H9 (cell line): ENCODE data around the gene ZNF674. TPM values are rescaled to one million over a fixed set of nuclear protein-coding genes. Genes with fewer than 3 reads are reported as not detected.

ENCODE experiments used
- DNase-seq: peaks from one replicate; pipeline ENCODE4 v3.0.0-alpha.2; 2017
- H2AFZ ChIP-seq: one replicate; pipeline ENCODE4 v1.6.1; 2013; ENCODE audit warnings: mild to moderate bottlenecking, low read length, control low read depth, moderate library complexity
- H2AK5ac ChIP-seq: 2 replicates; pipeline ENCODE4 v1.6.1; 2013; ENCODE audit warnings: low read length, control low read depth, mixed read lengths; ENCODE audit not compliant: insufficient read length
- H2BK120ac ChIP-seq: one replicate; pipeline ENCODE4 v1.6.1; 2013; ENCODE audit warnings: low read depth, mild to moderate bottlenecking, low read length, control low read depth, inconsistent platforms; ENCODE audit not compliant: poor library complexity, severe bottlenecking
- H2BK12ac ChIP-seq: 2 replicates; pipeline ENCODE4 v1.6.1; 2013; ENCODE audit warnings: low read length, control low read depth, mixed read lengths, low read depth; ENCODE audit not compliant: insufficient read length
- H2BK15ac ChIP-seq: 2 replicates; pipeline ENCODE4 v1.6.1; 2013; ENCODE audit warnings: low read depth, low read length, control low read depth
- H2BK20ac ChIP-seq: one replicate; pipeline ENCODE4 v1.6.1; 2013; ENCODE audit warnings: low read depth, mild to moderate bottlenecking, low read length, control low read depth, inconsistent platforms; ENCODE audit not compliant: poor library complexity, severe bottlenecking
- H2BK5ac ChIP-seq: 2 replicates; pipeline ENCODE4 v1.6.1; 2013; ENCODE audit warnings: low read length, control low read depth, mixed read lengths; ENCODE audit not compliant: insufficient read length
- H3K14ac ChIP-seq: 2 replicates; pipeline ENCODE4 v1.6.1; 2013; ENCODE audit warnings: low read length, control low read depth; ENCODE audit not compliant: insufficient read depth
- H3K18ac ChIP-seq: 2 replicates; pipeline ENCODE4 v1.6.1; 2013; ENCODE audit warnings: low read depth, mild to moderate bottlenecking, mixed read lengths, low read length, control low read depth; ENCODE audit not compliant: insufficient read length
- H3K23ac ChIP-seq: 2 replicates; pipeline ENCODE4 v1.6.1; 2013; ENCODE audit warnings: low read length, control low read depth, mixed read lengths, low read depth; ENCODE audit not compliant: insufficient read length
- H3K23me2 ChIP-seq: 2 replicates; pipeline ENCODE4 v1.6.1; 2013; ENCODE audit warnings: low read depth, mild to moderate bottlenecking, mixed read lengths, low read length, control low read depth; ENCODE audit not compliant: insufficient read length, poor library complexity, severe bottlenecking
- H3K27ac ChIP-seq: 2 replicates; pipeline ENCODE4 v1.5.1; 2013; ENCODE audit warnings: low read length, control low read depth, mixed read lengths, low read depth; ENCODE audit not compliant: insufficient read length
- H3K27me3 ChIP-seq: 2 replicates; pipeline ENCODE4 v1.6.1; 2013; ENCODE audit warnings: low read length, control low read depth, inconsistent platforms; ENCODE audit not compliant: insufficient read depth
- H3K4ac ChIP-seq: 2 replicates; pipeline ENCODE4 v1.6.1; 2013; ENCODE audit warnings: low read depth, mild to moderate bottlenecking, control low read depth, inconsistent platforms, low read length, moderate library complexity
- H3K4me1 ChIP-seq: 2 replicates; pipeline ENCODE4 v1.6.1; 2013; ENCODE audit warnings: low read length, control low read depth, inconsistent platforms; ENCODE audit not compliant: insufficient read depth
- H3K4me2 ChIP-seq: 2 replicates; pipeline ENCODE4 v1.6.1; 2013; ENCODE audit warnings: low read length, control low read depth, mixed read lengths; ENCODE audit not compliant: insufficient read length, insufficient read depth
- H3K56ac ChIP-seq: 2 replicates; pipeline ENCODE4 v1.6.1; 2013; ENCODE audit warnings: low read depth, mild to moderate bottlenecking, mixed read lengths, low read length, control low read depth; ENCODE audit not compliant: insufficient read length
- H3K79me1 ChIP-seq: 2 replicates; pipeline ENCODE4 v1.6.1; 2013; ENCODE audit warnings: low read depth, mild to moderate bottlenecking, moderate library complexity, low read length, control low read depth, inconsistent platforms; ENCODE audit not compliant: insufficient read depth, poor library complexity, severe bottlenecking
- H3K79me2 ChIP-seq: 2 replicates; pipeline ENCODE4 v1.6.1; 2013; ENCODE audit warnings: low read length, control low read depth, inconsistent platforms; ENCODE audit not compliant: insufficient read depth
- H3K9ac ChIP-seq: 2 replicates; pipeline ENCODE4 v1.6.1; 2013; ENCODE audit warnings: low read length, control low read depth, mixed read lengths; ENCODE audit not compliant: insufficient read length; ENCODE audit errors: extremely low read depth
- H3K9me3 ChIP-seq: one replicate; pipeline ENCODE4 v1.6.1; 2013; ENCODE audit warnings: low read depth, low read length, inconsistent platforms; ENCODE audit not compliant: control insufficient read depth
- H3T11ph ChIP-seq: one replicate; pipeline ENCODE4 v1.6.1; 2013; ENCODE audit warnings: mild to moderate bottlenecking, low read length, control low read depth, inconsistent platforms
- H4K20me1 ChIP-seq: one replicate; pipeline ENCODE4 v1.6.1; 2013; ENCODE audit not compliant: control insufficient read depth, insufficient read length, insufficient read depth
- H4K5ac ChIP-seq: 2 replicates; pipeline ENCODE4 v1.6.1; 2013; ENCODE audit warnings: low read depth, mild to moderate bottlenecking, mixed read lengths, low read length, control low read depth; ENCODE audit not compliant: insufficient read length
- H4K8ac ChIP-seq: replicated peaks from 2 replicates; pipeline ENCODE4 v1.6.1; 2013; ENCODE audit warnings: low read length, control low read depth, mixed read lengths, low read depth; ENCODE audit not compliant: insufficient read length
- H4K91ac ChIP-seq: 2 replicates; pipeline ENCODE4 v1.6.1; 2013; ENCODE audit warnings: low read depth, mild to moderate bottlenecking, moderate library complexity, mixed read lengths, low read length, control low read depth; ENCODE audit not compliant: insufficient read length
- H3K27ac Mint-ChIP-seq, 3 experiments: 2 replicates in 2 of 3; 3 replicates in 1 of 3; pipeline ENCODE4 v1.8.0; 2020 to 2021; ENCODE audit warnings: mixed read lengths in 3 of 3, mild to moderate bottlenecking in 1 of 3, moderate library complexity in 1 of 3
- H3K27me3 Mint-ChIP-seq: 2 replicates; pipeline ENCODE4 v1.8.0; 2021; ENCODE audit warnings: low read depth, mild to moderate bottlenecking, moderate library complexity, mixed read lengths
- H3K36me3 Mint-ChIP-seq, 3 experiments: 2 replicates in 2 of 3; 3 replicates in 1 of 3; pipeline ENCODE4 v1.8.0; 2020 to 2021; ENCODE audit warnings: low read depth in 3 of 3, mixed read lengths in 3 of 3; ENCODE audit not compliant: insufficient read depth in 1 of 3
- H3K4me1 Mint-ChIP-seq, 2 experiments: 2 replicates each; pipeline ENCODE4 v1.8.0; 2020; ENCODE audit warnings: mixed read lengths in 2 of 2
- H3K4me3 Mint-ChIP-seq, 2 experiments: 2 replicates in 1 of 2; 3 replicates in 1 of 2; pipeline ENCODE4 v1.8.0; 2020 to 2021; ENCODE audit warnings: mild to moderate bottlenecking in 2 of 2, mixed read lengths in 2 of 2, moderate library complexity in 1 of 2
- H3K9me3 Mint-ChIP-seq, 2 experiments: 2 replicates in 1 of 2; 3 replicates in 1 of 2; pipeline ENCODE4 v1.8.0; 2020; ENCODE audit warnings: mild to moderate bottlenecking in 2 of 2, mixed read lengths in 2 of 2, moderate library complexity in 1 of 2
- WGBS: extraction: QIAGEN DNeasy Blood & Tissue Kit; methylation state at CpG from one replicate; pipeline ENCODE4 v1.1.7; 2013; ENCODE audit warnings: missing lambda C conversion rate, low lambda C conversion rate, mixed read lengths; ENCODE audit not compliant: insufficient read length; ENCODE audit errors: extremely low coverage; 5-methylcytosine and 5-hydroxymethylcytosine counted together
- total RNA-seq: library from RNA; stranded (reverse); gene quantifications from 2 replicates; pipeline ENCODE4 v1.2.1, GENCODE V29; 2021
- TF ChIP-seq, protein P1 (sequence below): fragments of 200-600 bp; sonication (generic); conservative IDR thresholded peaks from 3 replicates; pipeline ENCODE4 v1.8.0; 2021; ENCODE audit warnings: antibody characterized with exemption, mild to moderate bottlenecking

The ZNF674 gene
- total RNA-seq, 1 experiment from 2014 or later: 10.1 TPM

GRCh38 chrX:46573331-46573891 lies 28.2 kb upstream of the ZNF674 start, which contains the start of gene CHST7:
TSS of gene CHST7 (plus strand) at chrX:46573765. CDS start at chrX:46573932, 167 bp downstream.
- Histone ChIP-seq H4K20me1 (no peaks in the 10 kb centered on the region), H3K23ac (no peak within 1 kb of the TSS), H3K4ac (no peak within 1 kb of the TSS), H3K27me3 (no peaks in the 10 kb centered on the region; the same call in 1 of the 2 replicates), H3K9me3 (no peaks in the 10 kb centered on the region), H2BK120ac (no peak within 1 kb of the TSS), H4K8ac (no peak within 1 kb of the TSS), H3K79me1 (no peaks in the 10 kb centered on the region), H2BK5ac (no peak within 1 kb of the TSS), H4K5ac (no peak within 1 kb of the TSS), H3K14ac (no peak within 1 kb of the TSS), H3K9ac (no peak within 1 kb of the TSS), H3K23me2 (peaks cover 5% of the 10 kb centered on the region), H2BK20ac (no peak within 1 kb of the TSS), H3K4me1 (no peaks in the 10 kb centered on the region; the same call in 1 of the 2 replicates), H2AK5ac (no peak within 1 kb of the TSS), H2AFZ (no peak within 1 kb of the TSS), H3K18ac (peak within 1 kb of the TSS; percentile 7), H3K79me2 (peaks cover 12% of the 10 kb centered on the region; the same call in 1 of the 2 replicates), H2BK12ac (no peak within 1 kb of the TSS), H3K56ac (no peak within 1 kb of the TSS), H2BK15ac (no peak within 1 kb of the TSS), H3K27ac (no peak within 1 kb of the TSS), H3K4me2 (peak within 1 kb of the TSS; percentile 71), H4K91ac (no peak within 1 kb of the TSS), H3T11ph (no peak within 1 kb of the TSS)
- Mint-ChIP-seq H3K4me3 (peak within 1 kb of the TSS; percentile 72 to 82), H3K4me1 (peaks cover 12 to 21% of the 10 kb centered on the region in 2 experiments), H3K9me3 (peaks cover 68 to 70% of the 10 kb centered on the region in 2 experiments), H3K27ac (no peak within 1 kb of the TSS; a peak in 1 of 7 replicates), H3K36me3 (peaks cover 13 to 28% (median 15%) of the 10 kb centered on the region in 3 experiments; a peak in 6 of 7 replicates), H3K27me3 (peaks cover 6% of the 10 kb centered on the region)
- peak; percentile 78 for DNase-seq
- no CpG with 5 or more reads among the region's 35 CpGs for WGBS
- TF ChIP-seq, protein P1, sequence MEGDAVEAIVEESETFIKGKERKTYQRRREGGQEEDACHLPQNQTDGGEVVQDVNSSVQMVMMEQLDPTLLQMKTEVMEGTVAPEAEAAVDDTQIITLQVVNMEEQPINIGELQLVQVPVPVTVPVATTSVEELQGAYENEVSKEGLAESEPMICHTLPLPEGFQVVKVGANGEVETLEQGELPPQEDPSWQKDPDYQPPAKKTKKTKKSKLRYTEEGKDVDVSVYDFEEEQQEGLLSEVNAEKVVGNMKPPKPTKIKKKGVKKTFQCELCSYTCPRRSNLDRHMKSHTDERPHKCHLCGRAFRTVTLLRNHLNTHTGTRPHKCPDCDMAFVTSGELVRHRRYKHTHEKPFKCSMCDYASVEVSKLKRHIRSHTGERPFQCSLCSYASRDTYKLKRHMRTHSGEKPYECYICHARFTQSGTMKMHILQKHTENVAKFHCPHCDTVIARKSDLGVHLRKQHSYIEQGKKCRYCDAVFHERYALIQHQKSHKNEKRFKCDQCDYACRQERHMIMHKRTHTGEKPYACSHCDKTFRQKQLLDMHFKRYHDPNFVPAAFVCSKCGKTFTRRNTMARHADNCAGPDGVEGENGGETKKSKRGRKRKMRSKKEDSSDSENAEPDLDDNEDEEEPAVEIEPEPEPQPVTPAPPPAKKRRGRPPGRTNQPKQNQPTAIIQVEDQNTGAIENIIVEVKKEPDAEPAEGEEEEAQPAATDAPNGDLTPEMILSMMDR: peak; percentile 43; the same call in 2 of the 3 replicates
